Umbilical cord (tissue), 2 donors: Measurements from ENCODE around the gene USP14. TPM values are rescaled to one million over a fixed set of nuclear protein-coding genes. Genes with fewer than 3 reads are reported as not detected.
"Not testable (repeated sequence)": the region's sequence is repeated elsewhere in the genome, so short reads cannot be mapped to it uniquely, and the experiment has no call there.

Source experiments
- DNase-seq: peaks from one replicate; pipeline ENCODE4 v3.0.0-alpha.2; 2015; ENCODE audit warnings: low spot score
- total RNA-seq: library from RNA; depleted of rRNA; stranded (reverse); fragments of >200 nt; gene quantifications from one replicate; pipeline ENCODE4 v1.2.3, GENCODE V29; 2014; ENCODE audit warnings: low replicate concordance; ENCODE audit not compliant: insufficient read depth

The USP14 gene
- 22.6 TPM for total RNA-seq

GRCh38 chr18:158128-159036 is at the start of gene USP14:
Gene USP14, plus strand, starts transcription at chr18:158557. Its CDS starts 142 bp downstream, at chr18:158699.
- DNase-seq: peak; percentile 98

DNA sequence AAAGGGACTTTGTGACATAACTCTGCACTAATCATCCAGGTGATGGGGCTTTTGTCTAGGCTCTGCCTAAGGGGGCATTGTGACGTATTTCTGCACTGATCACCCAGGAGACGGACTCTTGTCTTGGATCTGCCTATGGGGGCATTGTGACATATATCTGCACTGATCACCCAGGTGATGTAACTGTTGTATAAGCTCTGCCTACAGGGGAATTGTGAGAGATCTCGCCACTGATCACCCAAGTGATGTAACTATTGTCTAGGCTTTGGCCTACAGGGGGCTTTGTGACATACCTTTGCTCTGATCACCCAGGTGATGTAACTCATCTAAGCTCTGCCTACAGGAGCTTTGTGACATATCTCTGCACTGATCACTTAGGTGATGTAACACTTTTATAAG is 49.7 kb upstream of the USP14 start:
- DNase-seq: not testable (repeated sequence)

- DNase-seq: not testable (repeated sequence)
Measured at GRCh38 chr18:109130-109921, 49.0 kb upstream of the USP14 start.

DNA sequence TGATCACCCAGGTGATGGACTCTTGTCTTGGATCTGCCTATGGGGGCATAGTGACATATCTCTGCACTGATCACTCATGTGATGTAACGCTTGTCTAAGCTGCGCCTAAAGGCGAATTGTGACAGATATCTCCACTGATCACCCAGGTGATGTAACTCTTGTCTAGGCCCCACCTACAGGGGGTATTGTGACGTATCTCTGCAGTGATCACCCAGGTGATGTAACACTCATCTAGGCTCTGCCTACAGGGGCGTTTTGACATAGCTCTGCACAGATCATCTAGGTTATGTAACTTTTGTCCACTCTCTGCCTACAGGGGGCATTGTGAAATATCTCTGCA is 48.5 kb upstream of the USP14 start:
- not testable (repeated sequence) for DNase-seq

GRCh38 chr18:110351-111201 is 47.8 kb upstream of the USP14 start:
- DNase-seq: not testable (repeated sequence)

DNA sequence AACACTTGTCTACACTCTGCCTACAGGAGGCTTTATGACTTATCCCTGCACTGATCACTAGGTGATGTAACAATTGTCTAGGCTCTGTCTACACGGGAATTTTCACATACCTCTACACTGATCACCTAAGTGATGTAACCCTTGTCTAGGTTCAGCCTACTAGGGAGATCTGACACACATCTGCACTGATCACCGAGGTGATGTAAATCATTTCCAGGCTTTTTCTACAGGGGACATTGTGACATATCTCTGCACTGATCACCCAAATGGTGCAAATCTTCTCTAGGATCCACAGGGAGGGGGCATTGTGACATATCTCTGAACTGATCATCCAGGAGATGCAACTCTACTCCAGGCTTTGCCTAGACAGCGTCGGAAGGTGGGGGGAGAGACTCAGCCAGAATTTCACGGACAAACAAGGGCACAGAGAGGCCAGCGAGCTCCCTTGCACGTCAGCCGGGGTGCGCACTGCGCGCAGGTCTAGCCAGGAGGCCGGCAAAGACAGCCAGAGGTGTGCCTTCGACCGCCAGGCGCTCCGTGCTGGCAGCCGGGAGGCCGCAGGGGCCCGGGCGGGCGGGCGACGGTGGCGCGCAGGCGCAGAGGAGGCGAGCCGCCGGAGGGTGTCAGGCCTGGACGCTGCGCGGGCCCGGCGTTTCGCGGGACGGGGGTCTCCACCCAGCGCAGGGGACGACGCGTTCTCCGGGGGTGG is 46.9 kb upstream of the USP14 start:
- peak; percentile 24 for DNase-seq

GRCh38 chr18:112015-112733 is 46.2 kb upstream of the USP14 start:
- not testable (repeated sequence) for DNase-seq

DNA sequence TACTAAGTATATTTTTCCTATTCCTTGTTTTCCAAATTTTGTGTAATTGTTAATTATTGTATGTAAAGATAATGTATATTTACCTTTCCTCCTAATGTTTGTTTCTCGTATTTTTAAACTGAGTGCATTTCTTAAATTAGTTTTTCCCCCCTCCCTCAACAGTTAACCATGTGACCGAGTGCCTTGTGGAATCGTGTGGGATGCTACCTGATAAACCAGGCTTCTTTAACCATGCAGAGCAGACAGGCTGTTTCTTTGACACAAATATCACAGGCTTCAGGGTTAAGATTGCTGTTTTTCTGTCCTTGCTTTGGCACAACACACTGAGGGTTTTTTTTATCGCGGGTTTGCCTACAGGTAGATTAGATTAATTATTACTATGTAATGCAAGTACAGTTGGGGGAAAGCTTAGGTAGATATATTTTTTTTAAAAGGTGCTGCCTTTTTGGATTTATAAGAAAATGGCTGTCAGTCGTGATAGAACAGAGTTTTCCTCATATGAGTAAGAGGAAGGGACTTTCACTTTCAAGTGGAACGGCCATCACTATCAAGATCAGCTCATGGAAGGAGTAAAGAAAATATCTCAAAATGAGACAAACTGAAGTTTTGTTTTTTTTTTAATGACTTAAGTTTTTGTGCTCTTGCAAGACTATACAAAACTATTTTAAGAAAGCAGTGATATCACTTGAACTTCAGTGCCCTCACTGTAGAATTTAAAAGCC is 37.7 kb upstream of the USP14 start:
- not testable (repeated sequence) for DNase-seq

- DNase-seq: no peak
Measured at GRCh38 chr18:135045-135444, 23.3 kb upstream of the USP14 start.

DNA sequence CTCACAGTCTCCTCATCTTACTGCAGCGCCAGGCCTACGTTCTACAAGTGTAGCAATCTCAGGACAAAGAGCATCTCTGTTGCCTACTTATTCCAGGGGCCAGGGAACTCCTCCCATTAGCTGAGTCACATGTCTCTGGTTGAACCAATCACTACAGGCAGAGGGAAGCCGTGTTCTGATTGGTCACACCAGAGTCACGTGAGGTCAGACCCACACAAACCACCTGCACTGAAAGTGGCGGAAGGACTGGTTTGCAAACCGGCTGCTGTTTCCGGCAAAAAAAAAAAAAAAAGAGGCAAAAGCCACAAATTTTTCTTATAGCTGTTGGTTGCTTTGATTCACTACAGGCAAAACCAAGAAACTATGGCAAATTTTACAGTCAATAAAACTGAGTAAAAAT is 21.9 kb upstream of the USP14 start:
- DNase-seq: no peak

GRCh38 chr18:137327-137726 is 21.0 kb upstream of the USP14 start:
- no peak for DNase-seq

GRCh38 chr18:140670-141266 is 17.6 kb upstream of the USP14 start:
- no peak for DNase-seq

DNA sequence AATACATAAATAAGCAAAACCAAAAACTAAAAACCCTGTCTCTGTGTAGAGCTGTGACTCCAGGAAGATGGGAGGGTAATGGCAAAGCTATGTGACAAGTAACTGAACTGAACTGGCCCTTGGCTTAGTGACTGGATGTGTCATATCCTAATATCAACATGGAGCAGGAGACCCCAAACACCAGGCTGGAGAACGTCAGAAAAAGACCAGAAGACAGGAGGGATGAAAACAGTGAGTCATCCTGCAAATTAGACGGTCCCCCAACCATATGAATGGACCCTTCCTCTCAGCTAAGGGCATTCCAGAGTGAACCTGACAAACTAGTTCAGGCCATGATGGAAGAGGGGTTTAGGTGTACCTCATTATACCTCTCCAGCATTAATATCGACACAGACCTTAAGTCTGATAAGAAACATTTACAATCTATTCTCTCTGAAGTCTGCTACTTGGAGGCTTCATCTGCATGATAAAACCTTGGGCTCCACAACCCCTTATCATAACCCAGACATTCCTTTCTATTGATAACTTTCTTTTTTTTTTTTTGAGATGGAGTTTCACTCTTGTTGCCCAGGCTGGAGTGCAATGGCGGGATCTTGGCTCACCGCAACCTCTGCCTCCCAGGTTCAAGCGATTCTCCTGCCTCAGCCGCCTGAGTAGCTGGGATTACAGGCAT is 15.6 kb upstream of the USP14 start:
- not testable (repeated sequence) for DNase-seq

- no peak for DNase-seq
Measured at GRCh38 chr18:148841-149240, 9.5 kb upstream of the USP14 start.

GRCh38 chr18:154151-154550 is 4.2 kb upstream of the USP14 start:
- no peak for DNase-seq

DNA sequence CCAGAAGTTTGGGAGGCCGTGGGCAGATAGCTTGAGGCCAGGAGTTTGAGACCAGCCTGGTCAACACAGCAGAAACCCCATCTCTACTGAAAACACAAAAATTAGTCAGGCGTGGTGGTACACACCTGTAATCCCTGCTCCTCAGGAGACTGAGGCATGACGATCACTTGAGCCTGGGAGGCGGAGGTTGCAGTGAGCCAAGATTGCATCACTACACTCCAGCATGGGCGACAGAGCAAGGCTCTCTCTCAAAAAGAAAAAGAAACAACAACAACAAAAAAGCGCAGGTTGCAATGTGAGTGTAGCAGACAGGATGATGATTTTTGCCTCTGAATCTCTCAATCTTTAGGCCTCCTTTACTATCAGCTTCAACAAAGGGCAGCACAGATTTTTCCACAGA is 2.7 kb upstream of the USP14 start:
- DNase-seq: no peak

DNA sequence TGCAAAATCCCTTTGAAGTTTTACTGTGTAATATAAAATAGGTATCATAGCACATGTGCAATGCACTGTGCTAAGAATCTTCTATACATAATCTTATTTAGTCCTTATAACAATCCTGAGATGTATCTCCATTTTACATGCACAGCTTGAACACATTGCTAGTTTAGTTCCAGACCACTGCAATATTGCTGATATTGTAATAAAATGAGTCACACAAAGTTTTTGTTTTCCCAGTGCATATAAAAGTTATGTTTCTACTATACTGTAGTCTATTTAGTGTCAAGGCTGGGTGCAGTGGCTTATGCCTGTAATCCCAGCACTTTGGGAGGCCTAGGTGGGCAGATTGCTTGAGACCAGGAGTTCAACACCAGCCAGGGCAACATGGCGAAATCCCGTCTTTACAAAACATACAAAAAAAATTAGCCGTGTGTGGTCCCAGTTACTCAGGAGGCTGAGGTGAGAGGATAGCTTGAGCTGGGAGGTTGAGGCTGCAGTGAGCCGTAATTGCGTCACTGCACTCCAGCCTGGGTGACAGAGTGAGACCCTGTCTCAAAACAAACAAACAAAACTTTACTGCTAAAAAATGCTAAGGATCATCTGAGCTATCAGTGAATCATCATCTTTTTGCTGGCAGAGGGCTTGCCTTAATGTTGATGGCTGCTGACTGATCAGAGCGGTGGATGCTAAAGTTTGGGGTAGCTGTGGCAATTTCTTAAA is 1.7 kb upstream of the USP14 start:
- no peak for DNase-seq

GRCh38 chr18:159037-159652 is 788 bp downstream of the USP14 start:
- DNase-seq: peak; percentile 3
